H1 (cell line): ENCODE results near the gene ASTN2. TPM values are rescaled to one million over a fixed set of nuclear protein-coding genes. Genes with fewer than 3 reads are reported as not detected.

Source experiments
- CHD7 ChIP-seq: fragments of 300-600 bp; sonication (generic); IDR thresholded peaks from 2 replicates; pipeline ENCODE4 v1.7.1; 2012; ENCODE audit warnings: low read length, moderate library complexity, mild to moderate bottlenecking, inconsistent platforms; ENCODE audit not compliant: insufficient replicate concordance
- SUZ12 ChIP-seq: fragments of 200-600 bp; sonication (generic); IDR thresholded peaks from 2 replicates; pipeline ENCODE4 v1.6.1; 2012; ENCODE audit warnings: mild to moderate bottlenecking, inconsistent platforms, low read length, moderate library complexity, mixed read lengths
- polyA plus RNA-seq, 7 experiments: library from polyadenylated mRNA; depleted of rRNA in 3 of 7; stranded (reverse) in 5 of 7; unstranded in 2 of 7; fragments of >200 nt in 5 of 7; fragments of 200-250 nt in 2 of 7; gene quantifications; 1 replicate in 5 of 7; 2 replicates in 1 of 7; 4 replicates in 1 of 7; pipeline versions ENCODE4 v1.2.1 to v1.2.3, GENCODE V29; 2011 to 2013; ENCODE audit warnings: missing spikeins in 2 of 7, mixed read lengths in 2 of 7
- total RNA-seq: library from RNA; stranded (reverse); fragmentation: NEBNext Ultra II Directional; extraction: Animal tissue kit (Norgen Biotek cat#: 25700); gene quantifications from 2 replicates; pipeline ENCODE4 v1.2.1, GENCODE V29; 2021

ASTN2 gene
- total and polyA plus RNA-seq, 2 of the 8 experiments (the other 6 are each of a cell fraction or from before 2014, with no cell fraction given), result 8.2 to 13.7 TPM

- TF ChIP-seq CHD7, result no peak
- TF ChIP-seq SUZ12, result no peak
- TF ChIP-seq, all 59 proteins: peak for 0
These were observed 931.0 kb downstream of the ASTN2 start (continued) for GRCh38 chr9:116483622-116484491.
